ENCODE measurements around the gene MORC4.

MORC4 gene

GRCh38 chrX:106903856-106904528 lies 96.0 kb downstream of the MORC4 start:
- no peak for DNase-seq

- no peak for DNase-seq
These were observed 96.7 kb downstream of the MORC4 start, which contains the start of gene RIPPLY1 for GRCh38 chrX:106903291-106903824. Gene RIPPLY1 (minus strand): TSS chrX:106903341. CDS start chrX:106903287, 54 bp downstream.

DNA sequence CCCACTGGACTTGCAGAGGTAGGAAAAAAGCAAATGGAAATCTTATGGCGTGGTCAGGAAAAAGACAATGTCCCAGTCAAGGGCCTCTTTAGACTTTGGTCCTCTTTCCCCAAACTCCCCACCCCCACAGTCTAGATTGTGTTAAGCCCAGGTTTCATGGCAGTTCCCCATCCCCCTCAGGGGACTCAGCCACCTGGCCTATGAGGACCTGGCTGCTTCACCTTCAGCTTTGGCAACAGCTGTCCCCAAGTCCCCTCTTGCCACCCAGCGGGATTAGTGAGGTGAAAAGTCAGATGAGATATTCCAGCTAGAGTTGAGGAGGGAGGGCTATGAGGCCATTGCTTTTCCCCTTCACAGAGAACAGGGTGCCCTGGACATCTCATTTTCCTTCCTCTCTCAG lies 97.3 kb downstream of the MORC4 start:
- DNase-seq = no peak

DNA sequence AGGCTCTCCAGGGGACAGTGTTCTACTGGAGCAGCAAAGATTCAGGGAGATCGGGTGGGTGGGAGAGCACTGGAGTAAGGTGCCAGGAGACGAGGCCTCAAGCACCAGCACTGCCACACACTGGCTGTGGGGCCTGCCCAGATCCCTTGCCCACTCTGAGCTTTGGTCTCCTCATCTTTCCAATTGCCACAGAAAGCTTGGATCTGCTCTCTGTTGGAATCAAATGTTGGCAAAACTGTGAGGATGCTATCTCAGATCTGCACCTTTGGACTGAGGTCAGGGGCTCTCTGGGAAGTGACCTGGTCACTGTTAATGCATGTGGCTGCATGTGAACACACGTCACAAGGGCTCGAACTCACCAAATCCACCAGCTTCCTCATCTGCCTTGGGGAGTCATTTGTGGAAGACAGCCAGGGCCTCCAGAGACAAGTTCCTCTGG lies 98.2 kb downstream of the MORC4 start:
- DNase-seq = no peak

GRCh38 chrX:106901341-106901740 lies 98.7 kb downstream of the MORC4 start:
- DNase-seq = no peak

DNA sequence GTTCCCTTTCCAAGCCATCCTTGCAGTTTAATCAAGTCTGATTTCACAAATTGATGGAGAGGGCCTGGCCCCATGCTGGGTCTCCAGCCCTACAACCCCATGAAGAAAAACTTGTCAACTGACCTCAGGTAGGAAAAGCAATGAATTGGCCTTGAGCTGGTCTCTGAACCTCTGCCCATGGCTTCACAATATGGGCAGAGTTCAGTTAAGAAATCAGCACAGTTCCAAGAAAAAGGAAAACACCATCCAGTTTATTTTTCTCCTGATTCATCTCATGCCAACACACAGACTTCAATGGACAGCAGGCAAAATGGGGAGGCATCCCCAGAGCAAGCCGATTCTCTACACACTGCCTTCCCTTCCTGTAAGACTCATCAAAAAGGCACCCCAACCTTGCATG lies 100.2 kb downstream of the MORC4 start:
- no peak for DNase-seq

DNA sequence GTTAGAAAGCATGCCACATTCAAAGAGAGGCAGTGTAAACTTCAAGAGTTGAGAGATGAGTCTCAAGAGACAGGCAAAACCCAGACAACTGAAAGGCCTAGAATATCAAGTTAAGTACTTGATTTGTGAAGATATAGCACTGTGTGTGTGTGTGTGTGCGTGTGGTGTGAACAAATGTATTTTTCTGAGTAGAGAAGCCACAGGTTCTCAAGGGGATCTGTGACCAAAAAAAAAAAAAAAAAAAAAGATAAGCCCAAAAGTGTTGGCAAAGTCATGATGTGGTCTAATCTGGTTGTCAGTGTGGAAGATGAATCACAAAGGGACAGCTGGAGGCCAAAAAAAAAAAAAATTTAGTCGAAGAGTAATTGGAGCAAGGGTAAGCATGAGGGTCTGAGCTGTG lies 100.7 kb downstream of the MORC4 start:
- no peak for DNase-seq

GRCh38 chrX:106898462-106898861 lies 101.5 kb downstream of the MORC4 start:
- no peak for DNase-seq

DNA sequence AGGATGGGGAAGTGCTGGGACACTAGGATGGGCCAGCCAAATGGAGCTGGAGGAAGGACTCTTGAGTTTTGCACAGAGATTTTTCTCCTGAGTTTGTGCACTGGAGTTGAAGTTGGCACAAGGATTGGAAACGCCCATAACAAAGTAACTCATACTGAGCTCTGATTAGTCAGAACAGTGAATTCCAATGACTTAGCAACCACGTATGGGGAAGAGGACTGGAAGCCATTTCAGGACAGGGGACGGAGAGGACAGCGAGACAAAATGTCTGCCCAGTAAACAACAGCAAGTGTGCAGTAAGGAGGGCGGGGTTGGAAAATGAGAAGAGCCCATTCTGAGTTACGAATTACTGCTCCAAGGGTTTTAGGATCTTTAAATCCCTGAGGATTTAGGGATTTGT lies 102.8 kb downstream of the MORC4 start:
- no peak for DNase-seq

DNA sequence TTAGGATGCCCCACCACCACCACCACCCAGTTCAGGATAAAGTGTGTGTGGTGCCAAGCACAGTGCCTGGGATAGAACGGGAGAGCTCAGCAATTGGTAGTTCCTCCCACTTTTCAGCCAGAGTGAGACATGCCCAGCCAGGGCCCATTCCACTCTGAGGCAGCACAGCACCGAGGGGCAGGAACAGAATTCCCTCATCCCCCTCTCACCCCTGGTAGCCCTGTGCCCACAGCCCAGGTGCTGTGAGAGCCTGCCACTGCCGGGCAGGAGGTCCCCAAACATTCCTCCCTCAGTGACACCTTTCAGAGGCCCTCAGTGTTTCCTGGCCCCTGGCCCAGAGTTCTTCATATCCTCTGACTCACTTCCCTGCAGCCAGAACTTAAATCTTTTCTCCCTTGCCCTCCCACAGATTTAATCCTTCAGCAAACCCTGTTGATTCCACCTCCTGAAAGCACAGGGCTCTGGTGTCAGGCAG lies 105.0 kb downstream of the MORC4 start:
- no peak for DNase-seq

- peak; percentile 65 for DNase-seq
These were observed 105.6 kb downstream of the MORC4 start for GRCh38 chrX:106894392-106894909.

DNA sequence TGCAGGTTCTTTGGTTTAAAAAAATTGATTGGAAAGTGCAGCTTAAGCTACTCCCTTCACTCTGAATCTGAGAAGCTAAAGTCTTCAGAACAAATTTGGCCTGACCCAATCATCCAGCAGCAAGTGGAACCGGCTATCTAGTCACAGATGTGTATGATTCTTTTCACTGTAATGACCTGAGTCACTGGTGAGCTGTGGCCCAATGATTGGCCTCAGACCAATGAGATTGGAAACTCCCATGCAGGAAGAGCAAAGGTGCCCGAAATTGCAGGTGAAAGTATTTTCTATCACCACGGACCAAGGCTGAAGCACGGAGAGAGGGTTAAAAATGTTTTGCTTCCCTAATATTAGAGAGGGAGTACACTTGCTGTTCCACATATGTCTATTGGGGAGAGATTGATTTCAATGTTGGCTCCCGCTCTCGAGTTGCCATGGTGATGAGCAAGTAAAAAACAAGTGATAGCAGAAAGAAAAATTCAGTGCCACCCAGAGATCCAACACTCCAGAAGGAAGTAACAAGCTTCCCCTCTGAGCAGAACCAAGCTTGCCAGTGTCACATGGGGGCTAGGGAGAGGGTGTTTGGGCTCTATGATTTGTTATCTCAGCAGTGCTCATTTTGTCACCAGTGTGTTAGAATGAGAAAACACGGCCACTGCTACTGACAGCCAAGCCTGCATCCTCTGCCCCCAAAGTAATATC lies 108.1 kb downstream of the MORC4 start:
- DNase-seq = no peak

All from activated CD8-positive, alpha-beta memory T cell treated with anti-CD3 and anti-CD28 coated beads for 24 hours (primary cell).